GM19351 (cell line): ENCODE measurements around the gene RDH14.

Source experiments
- ATAC-seq: cut with Tn5 transposase; IDR thresholded peaks from one replicate; pipeline ENCODE4 v1.9.1; 2021; ENCODE audit warnings: mild to moderate bottlenecking, moderate library complexity; ENCODE audit not compliant: unreplicated experiment

RDH14 gene

DNA sequence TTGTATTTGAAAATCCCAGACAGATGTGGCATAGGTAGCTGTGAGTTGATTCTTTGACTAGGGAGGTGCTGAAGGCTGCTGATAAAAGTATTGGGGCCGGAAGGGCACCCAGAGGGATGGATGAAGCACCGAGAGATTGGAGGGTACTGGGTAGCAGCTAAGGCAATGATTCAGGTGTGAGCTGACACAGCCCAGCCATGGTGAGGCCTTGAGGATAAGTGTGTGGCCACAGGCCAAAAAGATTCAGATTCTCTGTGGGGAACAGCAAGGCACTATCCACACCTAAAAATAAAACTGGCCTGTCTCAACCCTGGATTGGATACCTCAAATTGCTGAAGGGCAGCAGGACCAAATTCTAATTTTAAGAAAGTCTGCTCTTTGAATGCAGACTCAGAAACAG is 35.2 kb downstream of the RDH14 start:
- no peak for ATAC-seq

DNA sequence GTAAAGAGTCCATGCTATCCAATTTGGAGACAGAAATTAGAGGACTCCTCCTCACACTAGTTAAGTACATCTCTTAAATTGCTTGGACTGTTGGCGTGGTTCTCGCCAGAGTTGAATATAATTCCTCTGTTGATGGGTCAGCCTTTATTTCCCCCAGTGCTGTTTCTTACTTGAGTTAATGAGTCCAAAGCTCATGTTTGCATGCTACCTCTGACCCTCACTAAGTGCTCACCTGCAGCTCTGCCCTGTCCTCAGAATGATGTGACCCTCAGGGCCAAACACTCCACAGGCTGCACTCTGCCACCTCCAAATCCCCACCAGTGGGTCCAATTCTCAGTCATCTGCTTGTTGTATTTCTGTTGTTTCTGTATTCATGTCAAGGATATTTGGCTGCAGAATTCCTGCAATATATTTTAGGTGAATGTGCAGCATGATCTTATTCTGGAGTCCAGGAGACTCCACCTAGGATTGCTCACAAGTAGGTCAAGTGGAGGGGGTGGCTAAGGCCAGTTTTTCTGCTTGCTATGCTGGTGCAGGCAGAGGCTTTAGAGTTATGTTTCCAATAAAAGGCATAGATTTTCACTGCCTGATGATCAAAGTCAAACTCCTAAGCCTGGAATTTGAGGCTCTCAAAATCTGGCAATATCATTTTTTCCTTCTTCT is 37.8 kb downstream of the RDH14 start:
- ATAC-seq, result no peak

DNA sequence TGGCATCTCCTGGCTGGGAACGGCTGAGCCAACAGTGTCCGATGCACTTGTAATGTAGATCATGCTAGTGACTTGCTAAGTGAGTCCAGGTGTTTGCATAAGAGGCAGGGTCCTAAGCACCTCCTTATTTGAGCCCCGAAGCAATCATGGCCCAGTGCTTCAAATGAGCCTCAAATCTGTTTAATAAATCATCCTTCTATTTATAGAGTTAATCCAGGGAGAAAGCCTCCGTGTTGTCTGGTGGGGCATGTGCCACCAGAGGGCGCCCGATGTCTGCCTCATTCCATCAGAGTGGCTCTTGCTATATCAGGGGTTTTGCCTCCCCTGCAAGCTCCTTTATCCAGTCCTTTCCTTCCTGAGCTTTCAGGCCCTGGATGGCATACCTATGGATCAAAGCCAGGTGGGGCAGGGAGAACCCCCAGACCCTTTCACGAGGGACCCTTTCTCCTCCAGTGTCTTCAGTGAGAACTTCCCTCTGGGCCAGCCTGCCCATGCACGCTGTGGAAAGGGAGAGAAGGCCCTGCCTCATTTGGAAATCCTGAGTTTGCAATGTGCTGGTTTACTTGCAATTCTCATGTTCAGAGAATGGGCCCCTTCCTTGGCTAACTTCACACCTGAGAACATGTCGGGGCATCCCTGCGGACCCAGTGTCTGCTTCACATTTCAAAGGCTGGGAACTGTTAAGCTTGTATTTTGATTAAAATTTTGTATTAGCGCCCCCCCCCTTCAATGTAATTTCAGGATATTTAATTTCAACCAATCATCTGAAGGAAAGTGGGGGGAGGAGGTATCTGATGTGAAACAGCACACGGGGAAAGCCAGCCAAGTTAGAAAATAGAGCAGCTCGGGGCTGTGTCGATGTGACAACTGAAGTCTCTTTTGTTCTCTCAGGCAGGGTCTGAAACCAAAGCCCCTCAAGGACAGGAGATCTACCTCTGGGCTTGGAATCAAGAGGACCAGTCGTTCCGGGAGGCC is 39.7 kb downstream of the RDH14 start:
- peak; percentile 91 for ATAC-seq

DNA sequence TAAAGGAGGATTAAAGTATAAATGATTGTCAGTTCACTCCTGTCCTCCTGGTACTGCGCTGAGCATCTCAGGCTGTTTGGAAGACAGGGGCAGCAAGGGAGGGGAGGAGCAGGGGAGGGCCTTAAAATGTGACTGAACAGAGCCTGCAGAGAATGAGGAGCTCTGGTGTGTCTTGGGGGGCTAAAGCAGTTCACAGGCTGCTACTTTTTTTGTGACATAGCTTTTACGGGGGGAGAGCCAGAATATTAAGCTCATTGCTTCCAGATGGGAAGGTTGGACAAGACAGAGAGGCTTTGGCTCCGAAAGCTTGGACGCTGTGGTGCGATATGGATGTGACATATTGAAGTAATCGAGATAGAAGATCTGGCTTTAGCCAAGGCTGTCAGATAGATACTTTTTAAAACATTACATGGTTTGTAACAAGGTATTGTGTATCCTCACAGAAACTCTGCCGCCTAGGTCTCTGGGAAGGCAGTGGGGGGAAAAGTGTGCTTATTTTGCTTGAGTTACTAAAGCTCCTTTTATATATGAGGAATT is 40.5 kb downstream of the RDH14 start:
- ATAC-seq, result no peak

DNA sequence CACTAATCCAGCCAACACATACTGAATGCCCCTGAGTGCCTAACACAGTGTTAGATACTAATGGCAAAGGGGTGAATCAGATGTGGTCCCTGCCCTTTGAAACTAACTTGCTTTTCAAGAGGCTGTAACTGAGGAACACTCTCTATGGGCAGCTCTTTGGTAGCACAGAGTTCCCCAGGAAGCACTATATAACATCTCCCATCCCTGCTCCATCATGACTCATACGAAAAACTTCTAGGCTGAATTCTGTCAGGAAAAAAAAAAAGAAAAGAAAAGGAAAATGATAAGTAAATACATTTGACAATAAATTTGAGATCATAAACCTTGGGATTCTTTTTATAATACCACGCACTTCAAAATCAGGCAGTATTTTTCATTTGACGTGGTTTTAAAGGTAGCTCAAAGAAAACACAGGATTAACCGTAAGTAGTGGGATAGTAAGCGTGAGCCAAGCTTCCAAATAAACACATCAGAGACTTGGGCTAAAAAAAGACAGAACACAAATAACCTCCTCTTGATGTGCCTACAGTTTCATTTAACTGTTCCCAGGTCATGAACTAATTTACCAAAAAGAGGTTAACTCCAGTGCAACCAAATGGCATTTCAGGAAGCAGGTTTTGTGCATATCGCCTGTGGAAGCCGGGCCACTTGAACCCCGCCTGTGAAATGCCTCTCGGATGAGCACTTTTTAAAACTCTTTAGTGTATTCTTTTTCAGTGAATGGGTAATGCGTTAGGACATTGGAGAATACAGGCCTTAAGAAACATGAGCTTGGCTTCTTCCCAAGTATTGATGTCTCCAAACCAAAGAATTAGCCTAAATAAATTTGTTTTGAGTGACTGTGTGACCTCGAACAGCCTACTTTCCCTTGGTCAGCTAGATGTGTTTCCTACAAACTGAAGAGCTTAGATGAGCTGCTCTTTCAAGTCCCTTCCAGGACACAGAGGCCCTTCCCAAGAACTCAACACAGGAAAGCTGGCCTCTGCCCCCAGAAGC is 42.0 kb downstream of the RDH14 start:
- ATAC-seq, result no peak

DNA sequence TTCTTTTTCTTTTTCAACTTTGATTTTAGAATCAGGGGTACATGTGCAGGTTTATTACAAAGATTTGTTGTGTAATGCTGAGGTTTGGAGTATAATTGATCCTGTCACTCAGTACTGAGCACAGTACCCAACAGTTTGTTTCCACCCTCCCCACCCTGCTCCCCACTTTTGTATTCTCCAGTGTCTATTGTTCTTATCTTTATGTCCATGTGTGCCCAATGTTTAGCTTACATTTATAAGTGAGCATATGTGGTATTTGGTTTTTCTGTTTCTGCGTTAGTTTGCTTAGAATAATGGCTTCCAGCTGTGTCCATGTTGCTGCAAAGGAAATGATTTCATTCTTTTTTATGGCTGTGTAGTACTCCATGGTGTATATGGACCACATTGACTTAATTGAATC is 43.1 kb downstream of the RDH14 start:
- ATAC-seq, result no peak

DNA sequence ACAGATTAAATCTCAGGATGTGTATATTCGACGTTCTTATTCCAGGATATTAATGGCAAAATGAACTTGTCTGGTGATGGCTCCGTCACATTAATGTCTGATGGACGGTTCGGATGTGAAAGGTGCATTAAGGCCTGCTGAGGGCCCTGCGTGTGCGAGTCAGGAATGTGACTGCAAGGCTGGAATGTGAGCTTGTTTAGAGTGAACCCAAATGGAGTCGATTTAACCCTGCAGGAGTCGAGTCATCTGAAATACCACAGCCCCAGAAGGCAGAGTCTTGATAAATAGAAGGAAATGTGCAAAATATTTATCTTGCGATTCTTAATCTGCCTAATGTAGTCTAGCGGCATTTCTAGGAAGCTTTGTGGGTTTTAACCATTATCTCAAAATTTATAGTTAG is 44.3 kb downstream of the RDH14 start:
- ATAC-seq, result no peak

DNA sequence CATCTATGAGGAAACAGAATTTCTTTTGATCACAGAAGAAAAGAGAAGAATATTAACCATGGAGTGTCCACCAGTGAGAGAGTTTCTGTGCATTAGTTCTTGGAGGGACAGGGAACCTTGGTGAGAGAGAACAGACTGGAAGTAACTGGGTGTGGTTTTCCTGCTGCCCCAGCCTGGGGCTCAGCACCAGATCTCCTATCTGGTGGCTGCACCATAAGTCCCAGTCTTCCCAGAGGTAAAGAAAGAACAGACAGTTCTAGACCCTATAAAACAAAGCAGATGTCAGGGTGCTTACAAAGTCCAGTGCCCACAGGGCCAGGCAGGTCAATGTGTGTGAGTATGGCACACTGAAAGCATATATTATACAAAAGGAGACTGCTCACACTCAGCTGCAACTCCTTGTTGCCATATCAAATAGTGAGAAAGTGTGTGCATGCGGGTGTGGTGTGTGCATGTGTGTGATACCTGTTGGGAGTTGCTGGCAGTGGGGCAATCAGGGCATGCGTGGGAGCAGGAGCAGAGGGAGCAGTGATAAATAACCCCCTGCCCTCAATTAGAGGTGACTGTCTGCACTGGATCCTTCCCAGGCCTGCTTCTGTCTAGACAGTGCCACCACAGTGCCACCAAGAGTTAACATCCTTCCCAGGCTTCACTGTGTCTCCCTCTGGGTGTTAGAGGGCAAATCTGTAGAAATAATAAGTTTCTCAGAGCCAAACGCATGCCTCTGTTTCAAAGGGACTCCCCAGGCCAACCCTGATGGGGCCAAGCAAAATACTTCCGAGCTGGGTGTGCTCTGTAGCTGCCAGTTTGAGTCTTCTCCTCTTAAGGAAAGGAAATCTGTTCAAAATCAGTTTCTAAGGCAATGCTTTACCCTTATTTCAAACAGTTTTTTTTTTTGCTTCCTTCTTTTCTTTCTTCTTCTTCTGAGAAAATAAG is 45.7 kb downstream of the RDH14 start:
- ATAC-seq, result no peak

DNA sequence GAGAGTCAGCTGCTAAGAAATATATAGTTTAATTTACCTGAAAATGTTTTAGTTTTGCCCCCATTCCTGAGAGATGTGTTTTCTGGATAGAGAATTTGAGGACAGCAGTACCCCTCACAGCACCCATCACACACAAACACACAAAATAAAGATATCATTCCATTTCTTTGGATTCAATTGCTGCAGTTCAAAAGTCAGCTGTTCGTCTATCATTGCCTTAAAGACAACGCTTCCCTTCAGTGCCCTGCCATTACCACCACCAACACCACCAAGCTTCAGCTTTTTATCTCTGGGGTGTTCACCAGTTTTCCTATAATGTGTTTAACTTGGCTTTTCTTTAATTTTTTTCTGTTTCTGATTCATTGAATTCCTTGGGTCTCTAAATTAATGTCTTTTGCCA is 49.7 kb downstream of the RDH14 start:
- ATAC-seq, result no peak

DNA sequence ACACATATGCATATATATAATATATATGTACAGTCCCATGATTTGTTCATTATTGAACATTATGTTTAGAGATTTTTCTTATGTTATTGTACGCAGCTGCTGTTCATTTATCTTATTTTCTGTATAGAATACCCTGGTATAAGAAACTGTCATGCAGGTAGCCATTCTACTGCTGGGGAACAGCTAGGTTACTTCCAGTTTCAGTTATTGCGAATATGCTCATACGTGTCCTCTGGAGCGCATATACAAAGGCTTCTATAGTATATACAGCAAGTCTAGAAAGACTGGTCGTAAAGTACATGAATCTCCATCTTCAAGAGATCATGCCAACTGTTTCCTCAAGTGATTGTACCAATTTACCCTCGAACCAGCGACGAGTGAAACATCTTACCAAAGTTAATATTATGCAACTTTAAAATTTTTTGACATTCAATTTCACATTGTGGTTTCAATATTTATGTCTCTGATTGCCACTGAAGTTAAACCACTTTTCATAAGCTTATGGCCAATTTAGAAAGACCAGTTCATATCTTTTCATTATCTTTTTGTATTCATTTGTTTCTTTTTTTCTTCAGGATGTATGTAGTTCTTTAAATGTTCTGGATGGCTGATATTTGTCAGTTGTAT is 53.5 kb downstream of the RDH14 start:
- peak; percentile 96 for ATAC-seq

DNA sequence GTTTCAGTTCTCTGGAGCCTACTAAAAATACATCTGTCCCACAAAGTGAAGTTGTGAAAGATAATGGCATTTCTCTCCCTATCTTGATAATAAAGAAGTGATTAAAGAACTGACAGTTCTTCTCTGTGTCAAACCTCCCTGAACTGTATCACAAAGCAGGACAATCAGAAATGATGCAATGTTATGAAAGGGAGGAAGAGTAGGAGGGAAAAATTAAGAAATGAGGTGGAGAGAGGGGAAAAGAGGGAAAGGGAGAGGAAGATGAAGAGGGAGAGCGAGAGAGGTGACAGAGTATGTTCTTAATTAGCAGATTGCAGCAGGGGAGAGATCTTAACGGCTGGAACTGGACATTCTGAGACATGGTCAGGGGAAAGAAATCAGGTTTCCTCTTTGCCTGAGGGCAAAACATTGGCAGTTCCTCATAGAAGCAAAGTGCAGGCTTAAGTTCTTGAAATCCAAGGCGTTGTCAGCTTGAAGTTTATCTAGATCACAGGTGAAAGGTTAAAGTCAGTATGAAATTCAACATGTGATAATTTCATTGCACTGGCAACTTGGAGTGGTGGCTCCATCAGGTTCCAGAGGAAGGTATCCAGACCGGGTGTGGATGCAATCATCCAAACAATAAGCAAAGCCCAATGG is 54.6 kb downstream of the RDH14 start:
- ATAC-seq, result no peak
